Panc1 (cell line): Measurements from ENCODE around the gene MYO3B. TPM values are rescaled to one million over a fixed set of nuclear protein-coding genes. Genes with fewer than 3 reads are reported as not detected.

Experiments
- ATAC-seq: fragments of 200-7000 bp; cut with Tn5 transposase; 2 replicates; pipeline ENCODE4 v1.9.1; 2020; ENCODE audit warnings: mild to moderate bottlenecking, moderate library complexity
- BruUV-seq: library from RNA; stranded (reverse); fragments of 400-500 nt; replicated peaks from 2 replicates; lab custom pipeline; 2021; lab: Mats Ljungman, UMichigan
- CTCF ChIA-PET: fragments of 300-600 bp; sonication (Branson Sonifier 250); formaldehyde crosslinking; loops from one replicate; lab custom pipeline; 2022; ENCODE audit warnings: antibody characterized with exemption; lab: Charles Lee
- POLR2A ChIA-PET: fragments of 300-600 bp; sonication (Branson Sonifier 250); formaldehyde crosslinking; loops from one replicate; lab custom pipeline; 2022; ENCODE audit warnings: antibody characterized with exemption; lab: Charles Lee
- DNase-seq: peaks from one replicate; pipeline ENCODE4 v3.0.0-alpha.2; 2010; ENCODE audit warnings: low read depth, low spot score
- H3K27ac ChIP-seq: 2 replicates; pipeline ENCODE4 v1.5.1; 2011; ENCODE audit warnings: mild to moderate bottlenecking, low read length, inconsistent platforms
- H3K27me3 ChIP-seq: fragments of 200-500 bp; sonication (Bioruptor generic); 2 replicates; pipeline ENCODE4 v1.6.0; 2014; ENCODE audit warnings: low read length, inconsistent platforms; ENCODE audit not compliant: control insufficient read depth, insufficient read depth
- H3K36me3 ChIP-seq: fragments of 200-500 bp; sonication (Bioruptor generic); 2 replicates; pipeline ENCODE4 v1.5.1; 2014; ENCODE audit warnings: inconsistent platforms, mild to moderate bottlenecking, low read length, moderate library complexity; ENCODE audit not compliant: control insufficient read depth, insufficient read depth
- H3K4me1 ChIP-seq: 2 replicates; pipeline ENCODE4 v1.5.1; 2011; ENCODE audit warnings: inconsistent platforms, mild to moderate bottlenecking, low read length, moderate library complexity; ENCODE audit not compliant: control insufficient read depth, insufficient read depth
- H3K4me3 ChIP-seq, 2 experiments: 2 replicates each; pipeline ENCODE4 v1.5.1; 2011 to 2012; ENCODE audit warnings: low read depth in 2 of 2, low read length in 2 of 2, mild to moderate bottlenecking in 2 of 2, inconsistent platforms in 1 of 2, moderate library complexity in 1 of 2
- H3K9me3 ChIP-seq: fragments of 200-500 bp; sonication (Bioruptor generic); 2 replicates; pipeline ENCODE4 v1.5.1; 2014; ENCODE audit warnings: low read depth, mild to moderate bottlenecking, inconsistent platforms, low read length, moderate library complexity; ENCODE audit not compliant: control insufficient read depth, insufficient read depth
- POLR2AphosphoS5 ChIP-seq: IDR thresholded peaks from 2 replicates; pipeline ENCODE4 v1.6.1; 2012; ENCODE audit warnings: mild to moderate bottlenecking, low read depth, low read length, moderate library complexity
- SIN3A ChIP-seq: IDR thresholded peaks from 2 replicates; pipeline ENCODE4 v1.6.1; 2012; ENCODE audit warnings: low read depth, mild to moderate bottlenecking, low read length, moderate library complexity, borderline replicate concordance; ENCODE audit not compliant: insufficient read depth
- TCF7L2 ChIP-seq: IDR thresholded peaks from 2 replicates; pipeline ENCODE4 v1.6.1; 2011; ENCODE audit warnings: mild to moderate bottlenecking, low read depth, low read length, inconsistent platforms
- in situ Hi-C: cut with HindIII; loops from 2 replicates; pipeline ENCODE4 v1.10.0; 2016; ENCODE audit warnings: low sequenced_read_pairs, low pct_unique_long_range_greater_than_20kb
- intact Hi-C: fragments of 100-400 bp; cut with micrococcal nuclease; formaldehyde crosslinking; loops from one replicate; pipeline ENCODE4 v1.10.0; 2022; ENCODE audit not compliant: unreplicated experiment
- total RNA-seq: library from RNA; stranded (reverse); gene quantifications from one replicate; pipeline ENCODE4 v1.2.1, GENCODE V29; 2021; ENCODE audit not compliant: unreplicated experiment
- TF ChIP-seq, protein P1 (sequence below), 2 experiments: IDR thresholded peaks; 2 replicates each; pipeline ENCODE4 v1.6.1; 2011 to 2012; ENCODE audit warnings: low read depth in 2 of 2, control low read depth in 1 of 2, low read length in 1 of 2, mild to moderate bottlenecking in 1 of 2, moderate library complexity in 1 of 2; ENCODE audit not compliant: insufficient read depth in 1 of 2
- TF ChIP-seq, protein P2 (sequence below): fragments of 450-650 bp; IDR thresholded peaks from 2 replicates; pipeline ENCODE4 v1.5.1; 2017; ENCODE audit warnings: mild to moderate bottlenecking

Gene MYO3B
- total RNA-seq, 1 experiment from 2014 or later: 0.05 TPM

DNA sequence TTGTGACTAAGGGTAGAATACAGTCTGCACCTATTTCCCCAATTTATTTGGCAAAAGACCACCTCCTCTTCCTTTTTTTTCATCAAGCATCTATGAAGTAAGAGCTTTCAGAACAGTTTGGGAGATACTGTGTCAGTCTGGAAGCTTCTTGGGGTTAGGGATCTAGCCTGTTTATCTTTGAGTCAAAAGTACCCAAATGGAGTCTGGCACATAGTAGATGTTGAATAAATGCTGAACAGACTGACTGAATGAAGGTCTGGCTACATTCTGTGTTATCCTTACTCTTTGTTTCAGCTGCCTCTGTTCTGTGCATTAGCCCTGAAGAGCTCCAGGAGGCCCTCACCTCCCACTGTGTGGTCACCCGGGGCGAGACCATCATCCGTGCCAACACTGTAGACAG, 223.2 kb downstream of the MYO3B start:
- Histone ChIP-seq H3K9me3 (no peaks in the 10 kb centered on the region), H3K27me3 (peaks cover 8% of the 10 kb centered on the region), H3K36me3 (no peaks in the 10 kb centered on the region), H3K27ac (no peak overlapping the region), H3K4me3 (no peak overlapping the region), H3K4me1 (no peaks in the 10 kb centered on the region)
- ATAC-seq (no peak), DNase-seq (no peak)
- in situ Hi-C loops: no loop called here
- intact Hi-C loops: loop anchor here (10.0 kb wide), 1 partner anchor 414 kb away; the partner anchor contains the start of gene GAD1
- POLR2A ChIA-PET: no interaction called here
- CTCF ChIA-PET: interaction anchor here (0.7 kb wide), 1 partner anchor 19 kb away, joined by 4 read pairs; no protein-coding TSS in a partner anchor
- TF ChIP-seq POLR2AphosphoS5 (no peak), TCF7L2 (no peak), SIN3A (no peak)
- TF ChIP-seq, protein P1, sequence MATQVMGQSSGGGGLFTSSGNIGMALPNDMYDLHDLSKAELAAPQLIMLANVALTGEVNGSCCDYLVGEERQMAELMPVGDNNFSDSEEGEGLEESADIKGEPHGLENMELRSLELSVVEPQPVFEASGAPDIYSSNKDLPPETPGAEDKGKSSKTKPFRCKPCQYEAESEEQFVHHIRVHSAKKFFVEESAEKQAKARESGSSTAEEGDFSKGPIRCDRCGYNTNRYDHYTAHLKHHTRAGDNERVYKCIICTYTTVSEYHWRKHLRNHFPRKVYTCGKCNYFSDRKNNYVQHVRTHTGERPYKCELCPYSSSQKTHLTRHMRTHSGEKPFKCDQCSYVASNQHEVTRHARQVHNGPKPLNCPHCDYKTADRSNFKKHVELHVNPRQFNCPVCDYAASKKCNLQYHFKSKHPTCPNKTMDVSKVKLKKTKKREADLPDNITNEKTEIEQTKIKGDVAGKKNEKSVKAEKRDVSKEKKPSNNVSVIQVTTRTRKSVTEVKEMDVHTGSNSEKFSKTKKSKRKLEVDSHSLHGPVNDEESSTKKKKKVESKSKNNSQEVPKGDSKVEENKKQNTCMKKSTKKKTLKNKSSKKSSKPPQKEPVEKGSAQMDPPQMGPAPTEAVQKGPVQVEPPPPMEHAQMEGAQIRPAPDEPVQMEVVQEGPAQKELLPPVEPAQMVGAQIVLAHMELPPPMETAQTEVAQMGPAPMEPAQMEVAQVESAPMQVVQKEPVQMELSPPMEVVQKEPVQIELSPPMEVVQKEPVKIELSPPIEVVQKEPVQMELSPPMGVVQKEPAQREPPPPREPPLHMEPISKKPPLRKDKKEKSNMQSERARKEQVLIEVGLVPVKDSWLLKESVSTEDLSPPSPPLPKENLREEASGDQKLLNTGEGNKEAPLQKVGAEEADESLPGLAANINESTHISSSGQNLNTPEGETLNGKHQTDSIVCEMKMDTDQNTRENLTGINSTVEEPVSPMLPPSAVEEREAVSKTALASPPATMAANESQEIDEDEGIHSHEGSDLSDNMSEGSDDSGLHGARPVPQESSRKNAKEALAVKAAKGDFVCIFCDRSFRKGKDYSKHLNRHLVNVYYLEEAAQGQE (IDR thresholded peaks at IDR 0.05; ENCODE audit: insufficient read depth in 1 of 2, low read depth in 2 of 2, low read length in 1 of 2): no peak
- TF ChIP-seq, protein P2, sequence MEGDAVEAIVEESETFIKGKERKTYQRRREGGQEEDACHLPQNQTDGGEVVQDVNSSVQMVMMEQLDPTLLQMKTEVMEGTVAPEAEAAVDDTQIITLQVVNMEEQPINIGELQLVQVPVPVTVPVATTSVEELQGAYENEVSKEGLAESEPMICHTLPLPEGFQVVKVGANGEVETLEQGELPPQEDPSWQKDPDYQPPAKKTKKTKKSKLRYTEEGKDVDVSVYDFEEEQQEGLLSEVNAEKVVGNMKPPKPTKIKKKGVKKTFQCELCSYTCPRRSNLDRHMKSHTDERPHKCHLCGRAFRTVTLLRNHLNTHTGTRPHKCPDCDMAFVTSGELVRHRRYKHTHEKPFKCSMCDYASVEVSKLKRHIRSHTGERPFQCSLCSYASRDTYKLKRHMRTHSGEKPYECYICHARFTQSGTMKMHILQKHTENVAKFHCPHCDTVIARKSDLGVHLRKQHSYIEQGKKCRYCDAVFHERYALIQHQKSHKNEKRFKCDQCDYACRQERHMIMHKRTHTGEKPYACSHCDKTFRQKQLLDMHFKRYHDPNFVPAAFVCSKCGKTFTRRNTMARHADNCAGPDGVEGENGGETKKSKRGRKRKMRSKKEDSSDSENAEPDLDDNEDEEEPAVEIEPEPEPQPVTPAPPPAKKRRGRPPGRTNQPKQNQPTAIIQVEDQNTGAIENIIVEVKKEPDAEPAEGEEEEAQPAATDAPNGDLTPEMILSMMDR: no peak
- no TSS peak for BruUV-seq

DNA sequence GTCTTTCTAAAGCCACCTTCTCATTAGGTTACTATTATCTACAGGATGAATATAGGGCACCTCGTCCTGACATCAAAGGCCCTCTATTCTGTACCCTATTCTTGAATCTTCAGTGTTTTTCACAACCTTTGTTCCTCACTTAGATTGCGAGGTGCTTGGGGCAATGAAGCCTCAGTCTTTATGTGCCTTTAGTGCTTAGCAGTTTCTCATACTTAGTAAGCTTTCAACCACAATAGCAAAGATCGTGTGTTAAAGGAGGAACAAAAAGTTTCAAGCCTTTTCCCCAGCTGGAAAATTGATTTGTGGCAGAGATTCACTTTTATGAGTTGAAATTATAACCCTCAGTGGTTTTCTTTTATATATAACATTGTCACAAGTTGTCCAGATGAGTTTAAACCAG, 226.9 kb downstream of the MYO3B start:
- in situ Hi-C loops: no loop called here
- DNase-seq: no peak
- ATAC-seq: no peak
- no peak overlapping the region for H3K27ac ChIP-seq
- ChIA-PET CTCF (no interaction called here), POLR2A (no interaction called here)
- H3K9me3 ChIP-seq: no peaks in the 10 kb centered on the region
- TF ChIP-seq TCF7L2: no peak
- TF ChIP-seq, protein P2: no peak
- TF ChIP-seq, protein P1 (IDR thresholded peaks at IDR 0.05; ENCODE audit: insufficient read depth in 1 of 2, low read depth in 2 of 2, low read length in 1 of 2): no peak
- intact Hi-C loops: loop anchor here (10.0 kb wide), 1 partner anchor 410 kb away; the partner anchor contains the start of gene GAD1
- BruUV-seq: no TSS peak
- no peaks in the 10 kb centered on the region for H3K4me1 ChIP-seq
- no peaks in the 10 kb centered on the region for H3K36me3 ChIP-seq
- H3K27me3 ChIP-seq: peaks cover 7% of the 10 kb centered on the region; the same call in 1 of the 2 replicates
- H3K4me3 ChIP-seq: no peak overlapping the region
